ENCODE results near the gene STIMATE.

Gene STIMATE

DNA sequence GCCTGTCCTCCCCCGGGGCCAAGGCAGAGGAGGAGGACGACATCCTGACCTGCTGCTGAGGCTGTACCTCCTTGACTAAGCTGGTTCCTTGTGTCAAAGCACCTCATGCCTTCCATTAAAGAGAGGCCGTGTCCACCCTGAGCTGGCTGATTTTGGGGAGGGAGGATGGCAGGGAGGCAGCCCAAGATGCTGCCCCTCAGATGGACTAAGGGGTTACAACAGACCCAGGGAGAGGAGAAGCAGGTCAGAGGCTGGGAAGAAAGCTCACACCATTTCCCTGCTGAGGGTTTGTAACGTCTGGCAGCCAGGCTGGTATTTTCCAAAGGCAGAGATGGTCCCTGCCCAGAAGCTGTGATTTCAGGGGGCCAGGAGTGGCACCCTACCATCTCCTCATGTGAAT is 105.4 kb downstream of the STIMATE start:
- Histone ChIP-seq H3K9me3 (ENCODE audit: control insufficient read depth, low read length) (no peaks in the 10 kb centered on the region), H3K27me3 (ENCODE audit: control insufficient read depth, insufficient read depth, low read length) (no peaks in the 10 kb centered on the region), H3K79me2 (no peaks in the 10 kb centered on the region), H3K4me3 (ENCODE audit: low read depth, low read length) (no peak overlapping the region), H3K4me1 (no peaks in the 10 kb centered on the region), H3K27ac (no peak overlapping the region), H2AFZ (no peak overlapping the region), H3K4me2 (ENCODE audit: low read length) (no peak overlapping the region), H3K9ac (no peak overlapping the region), H3K36me3 (ENCODE audit: control insufficient read depth, insufficient read depth, low read length) (no peaks in the 10 kb centered on the region)
- TF ChIP-seq, protein P1, sequence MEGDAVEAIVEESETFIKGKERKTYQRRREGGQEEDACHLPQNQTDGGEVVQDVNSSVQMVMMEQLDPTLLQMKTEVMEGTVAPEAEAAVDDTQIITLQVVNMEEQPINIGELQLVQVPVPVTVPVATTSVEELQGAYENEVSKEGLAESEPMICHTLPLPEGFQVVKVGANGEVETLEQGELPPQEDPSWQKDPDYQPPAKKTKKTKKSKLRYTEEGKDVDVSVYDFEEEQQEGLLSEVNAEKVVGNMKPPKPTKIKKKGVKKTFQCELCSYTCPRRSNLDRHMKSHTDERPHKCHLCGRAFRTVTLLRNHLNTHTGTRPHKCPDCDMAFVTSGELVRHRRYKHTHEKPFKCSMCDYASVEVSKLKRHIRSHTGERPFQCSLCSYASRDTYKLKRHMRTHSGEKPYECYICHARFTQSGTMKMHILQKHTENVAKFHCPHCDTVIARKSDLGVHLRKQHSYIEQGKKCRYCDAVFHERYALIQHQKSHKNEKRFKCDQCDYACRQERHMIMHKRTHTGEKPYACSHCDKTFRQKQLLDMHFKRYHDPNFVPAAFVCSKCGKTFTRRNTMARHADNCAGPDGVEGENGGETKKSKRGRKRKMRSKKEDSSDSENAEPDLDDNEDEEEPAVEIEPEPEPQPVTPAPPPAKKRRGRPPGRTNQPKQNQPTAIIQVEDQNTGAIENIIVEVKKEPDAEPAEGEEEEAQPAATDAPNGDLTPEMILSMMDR (IDR thresholded peaks at IDR 0.05): no peak

DNA sequence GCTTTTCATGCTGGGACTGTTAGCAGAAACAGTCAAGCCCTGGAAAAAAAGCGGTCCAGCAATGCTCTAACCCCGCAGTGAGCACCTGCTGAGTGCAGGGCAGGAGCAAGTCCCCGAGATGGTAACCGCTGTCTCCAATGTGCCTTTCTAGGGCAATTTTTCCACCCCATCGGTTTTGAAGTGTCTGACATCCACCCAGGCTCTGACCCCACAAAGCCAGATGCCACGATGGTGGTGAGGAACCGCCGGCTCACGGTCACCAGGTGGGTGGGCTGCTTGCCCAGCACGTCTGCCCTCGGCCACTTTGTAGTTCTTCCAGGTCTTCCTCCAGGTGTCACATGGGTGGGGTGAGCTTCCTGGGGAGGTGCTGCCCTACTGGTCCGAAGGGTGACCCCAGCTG is 106.0 kb downstream of the STIMATE start:
- Histone ChIP-seq H3K4me1 (no peaks in the 10 kb centered on the region), H3K36me3 (ENCODE audit: control insufficient read depth, insufficient read depth, low read length) (no peaks in the 10 kb centered on the region), H3K27ac (no peak overlapping the region)

DNA sequence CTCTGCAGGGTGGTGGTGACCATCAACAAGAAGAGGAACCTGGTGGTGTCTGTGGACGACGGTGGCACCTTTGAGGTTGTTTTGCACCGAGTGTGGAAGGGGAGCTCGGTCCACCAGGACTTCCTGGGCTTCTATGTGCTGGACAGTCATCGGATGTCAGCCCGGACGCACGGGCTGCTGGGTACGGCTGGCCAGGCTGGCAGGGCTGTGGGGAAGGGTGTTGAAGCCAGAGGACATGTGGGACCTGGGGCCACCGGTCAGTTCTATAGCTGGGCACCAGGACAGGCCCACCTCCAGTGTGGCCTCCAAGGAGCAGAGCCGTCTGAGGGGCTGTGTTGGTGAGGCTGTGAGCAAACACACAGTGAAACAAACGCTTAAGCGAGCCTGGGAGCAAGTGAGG is 106.6 kb downstream of the STIMATE start:
- H3K27me3 ChIP-seq (ENCODE audit: control insufficient read depth, insufficient read depth, low read length): no peaks in the 10 kb centered on the region
- H3K9me3 ChIP-seq (ENCODE audit: control insufficient read depth, low read length): no peaks in the 10 kb centered on the region
- H3K9ac ChIP-seq: no peak overlapping the region
- H2AFZ ChIP-seq: no peak overlapping the region
- no peaks in the 10 kb centered on the region for H3K79me2 ChIP-seq
- no peaks in the 10 kb centered on the region for H3K4me1 ChIP-seq
- no peak overlapping the region for H3K4me2 ChIP-seq (ENCODE audit: low read length)
- no peak overlapping the region for H3K4me3 ChIP-seq (ENCODE audit: low read depth, low read length)
- no peaks in the 10 kb centered on the region for H3K36me3 ChIP-seq (ENCODE audit: control insufficient read depth, insufficient read depth, low read length)
- no peak overlapping the region for H3K27ac ChIP-seq
- TF ChIP-seq, protein P1 (IDR thresholded peaks at IDR 0.05): no peak

More for the DNA sequence above, 106.0 kb downstream of the STIMATE start:
- TF ChIP-seq, protein P1 (IDR thresholded peaks at IDR 0.05): no peak
- Histone ChIP-seq H3K4me3 (ENCODE audit: low read depth, low read length) (no peak overlapping the region), H3K27me3 (ENCODE audit: control insufficient read depth, insufficient read depth, low read length) (no peaks in the 10 kb centered on the region), H3K4me2 (ENCODE audit: low read length) (no peak overlapping the region), H3K9ac (no peak overlapping the region), H3K79me2 (no peaks in the 10 kb centered on the region), H2AFZ (no peak overlapping the region), H3K9me3 (ENCODE audit: control insufficient read depth, low read length) (no peaks in the 10 kb centered on the region)

DNA sequence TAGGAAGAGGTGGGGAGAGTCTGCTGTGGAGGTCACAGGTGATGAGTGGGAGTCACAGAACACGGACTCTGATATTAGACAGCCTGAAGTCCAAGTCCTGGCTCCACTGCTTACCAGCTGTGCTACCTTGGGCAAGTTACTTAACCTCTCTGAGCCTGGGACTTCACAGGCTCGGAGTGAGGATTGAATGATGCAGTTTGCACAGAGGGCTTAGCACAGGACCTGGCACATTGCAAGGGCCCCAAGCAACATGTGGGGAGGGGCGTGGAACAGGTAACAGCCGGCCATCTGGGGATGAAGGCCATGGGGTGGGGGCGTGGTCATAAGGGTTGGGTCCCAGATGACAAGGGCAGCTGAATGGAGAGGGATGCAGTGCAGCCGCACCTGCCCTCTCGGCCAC is 107.0 kb downstream of the STIMATE start:
- H3K4me3 ChIP-seq (ENCODE audit: low read depth, low read length): no peak overlapping the region
- H3K79me2 ChIP-seq: no peaks in the 10 kb centered on the region
- no peaks in the 10 kb centered on the region for H3K9me3 ChIP-seq (ENCODE audit: control insufficient read depth, low read length)
- H3K4me1 ChIP-seq: no peaks in the 10 kb centered on the region
- no peaks in the 10 kb centered on the region for H3K27me3 ChIP-seq (ENCODE audit: control insufficient read depth, insufficient read depth, low read length)
- H3K9ac ChIP-seq: no peak overlapping the region
- no peak overlapping the region for H2AFZ ChIP-seq
- TF ChIP-seq, protein P1 (IDR thresholded peaks at IDR 0.05): no peak
- no peak overlapping the region for H3K4me2 ChIP-seq (ENCODE audit: low read length)
- no peak overlapping the region for H3K27ac ChIP-seq
- H3K36me3 ChIP-seq (ENCODE audit: control insufficient read depth, insufficient read depth, low read length): no peaks in the 10 kb centered on the region

DNA sequence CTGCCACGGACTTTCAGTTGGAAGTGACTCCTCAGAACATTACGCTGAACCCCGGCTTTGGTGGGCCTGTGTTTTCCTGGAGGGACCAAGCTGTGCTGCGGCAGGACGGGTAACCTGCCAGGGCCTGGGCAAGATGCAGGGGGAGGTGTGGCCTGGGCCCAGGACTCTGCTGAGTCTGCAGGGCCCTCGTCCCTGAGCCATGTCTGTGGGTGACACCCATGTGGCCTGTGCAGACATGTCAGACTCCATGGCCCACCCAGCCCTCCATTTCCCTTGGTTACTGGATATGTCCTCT is 107.7 kb downstream of the STIMATE start:
- Histone ChIP-seq H3K4me1 (no peaks in the 10 kb centered on the region), H3K27ac (no peak overlapping the region), H3K9ac (no peak overlapping the region), H3K27me3 (ENCODE audit: control insufficient read depth, insufficient read depth, low read length) (no peaks in the 10 kb centered on the region), H3K4me3 (ENCODE audit: low read depth, low read length) (no peak overlapping the region), H3K4me2 (ENCODE audit: low read length) (no peak overlapping the region), H2AFZ (no peak overlapping the region), H3K9me3 (ENCODE audit: control insufficient read depth, low read length) (no peaks in the 10 kb centered on the region), H3K36me3 (ENCODE audit: control insufficient read depth, insufficient read depth, low read length) (no peaks in the 10 kb centered on the region), H3K79me2 (no peaks in the 10 kb centered on the region)
- TF ChIP-seq, protein P1 (IDR thresholded peaks at IDR 0.05): no peak

Data from parathyroid adenoma (tissue), 2 donors.